GM12878 (cell line): Measurements from ENCODE around the gene POLR2L. TPM values are rescaled to one million over a fixed set of nuclear protein-coding genes. Genes with fewer than 3 reads are reported as not detected.

Experiments
- ATAC-seq: fragments of 200-7000 bp; cut with Tn5 transposase; 3 replicates; pipeline ENCODE4 v1.9.1; 2020; ENCODE audit warnings: mild to moderate bottlenecking, moderate library complexity
- BruUV-seq: library from RNA; stranded (reverse); fragments of 400-500 nt; replicated peaks from 2 replicates; lab custom pipeline; 2021; lab: Mats Ljungman, UMichigan
- CTCF ChIA-PET: fragments of 300-600 bp; sonication (Branson Sonifier 250); formaldehyde crosslinking; extraction: SDS; loops from one replicate; lab custom pipeline; 2021; ENCODE audit warnings: inconsistent platforms; lab: Yijun Ruan, JAX
- POLR2A ChIA-PET: fragments of 350-600 bp; formaldehyde crosslinking; extraction: SDS; loops from one replicate; lab custom pipeline; 2021; ENCODE audit warnings: inconsistent platforms; lab: Charles Lee
- RAD21 ChIA-PET: fragments of 300-600 bp; sonication (Branson Sonifier 250); formaldehyde crosslinking; loops from one replicate; lab custom pipeline; 2023; ENCODE audit warnings: antibody characterized with exemption; ENCODE audit not compliant: unreplicated experiment; lab: Charles Lee
- SMC1A ChIA-PET: fragments of 300-600 bp; sonication (Branson Sonifier 250); formaldehyde crosslinking; loops from one replicate; lab custom pipeline; 2023; ENCODE audit not compliant: unreplicated experiment, uncharacterized antibody; lab: Charles Lee
- DNase-seq: peaks from one replicate; pipeline ENCODE4 v3.0.0-alpha.2; 2011; ENCODE audit warnings: low read depth, low spot score
- FAIRE-seq: peaks from 3 replicates; lab custom pipeline; 2011; peaks lifted over from hg19 to GRCh38; lab: Jason Lieb, UNC
- H2AFZ ChIP-seq: 2 replicates; pipeline ENCODE4 v1.6.0; 2011; ENCODE audit warnings: low read depth, low read length, control low read depth; ENCODE audit not compliant: control insufficient read depth
- H3K27ac ChIP-seq: 2 replicates; pipeline ENCODE4 v1.5.1; 2011; ENCODE audit warnings: control low read depth; ENCODE audit not compliant: control insufficient read depth, insufficient read depth
- H3K27me3 ChIP-seq, 2 experiments: replicated peaks in 1 of 2; 2 replicates each; pipeline versions ENCODE4 v1.6.0 to v1.6.1; 2011; ENCODE audit warnings: low read length in 1 of 2; ENCODE audit not compliant: control insufficient read depth in 2 of 2, insufficient read depth in 2 of 2
- H3K36me3 ChIP-seq, 2 experiments: 2 replicates each; pipeline ENCODE4 v1.5.1; 2011; ENCODE audit warnings: low read length in 1 of 2; ENCODE audit not compliant: control insufficient read depth in 2 of 2, insufficient read depth in 2 of 2
- H3K4me1 ChIP-seq: 2 replicates; pipeline ENCODE4 v1.6.1; 2011; ENCODE audit warnings: mild to moderate bottlenecking, low read length, moderate library complexity, mixed read lengths; ENCODE audit not compliant: control insufficient read depth, insufficient read depth
- H3K4me2 ChIP-seq: 2 replicates; pipeline ENCODE4 v1.6.0; 2011; ENCODE audit warnings: control low read depth; ENCODE audit not compliant: control insufficient read depth, insufficient read depth
- H3K4me3 ChIP-seq: fragments of 200-600 bp; sonication (generic); 2 replicates; pipeline ENCODE4 v1.5.1; 2016
- H3K79me2 ChIP-seq: 2 replicates; pipeline ENCODE4 v1.6.0; 2011; ENCODE audit warnings: low read length; ENCODE audit not compliant: control insufficient read depth, insufficient read depth
- H3K9ac ChIP-seq: 2 replicates; pipeline ENCODE4 v1.8.0; 2011; ENCODE audit warnings: low read length, control low read depth, mixed read lengths; ENCODE audit not compliant: control insufficient read depth, insufficient read depth
- H3K9me3 ChIP-seq: replicated peaks from 3 replicates; pipeline ENCODE4 v1.5.1; 2011; ENCODE audit warnings: mild to moderate bottlenecking, low read length; ENCODE audit not compliant: control insufficient read depth, insufficient read depth
- H4K20me1 ChIP-seq: 2 replicates; pipeline ENCODE4 v1.6.0; 2011; ENCODE audit not compliant: control insufficient read depth, insufficient read depth
- CEBPB ChIP-seq, 2 experiments: fragments of 150-350 bp in 1 of 2; IDR thresholded peaks; 2 replicates each; pipeline ENCODE4 v1.6.1; 2012 to 2014; ENCODE audit warnings: low read depth in 2 of 2, low read length in 2 of 2, borderline replicate concordance in 1 of 2, inconsistent platforms in 1 of 2
- ESRRA ChIP-seq: IDR thresholded peaks from 2 replicates; pipeline ENCODE4 v1.6.1; 2012; ENCODE audit warnings: mild to moderate bottlenecking, low read length, improper control_type of control experiment
- GATAD2B ChIP-seq: fragments of 450-650 bp; conservative IDR thresholded peaks from 2 replicates; pipeline ENCODE4 v1.6.1; 2017; ENCODE audit warnings: low read depth, mild to moderate bottlenecking, moderate library complexity
- HDGF ChIP-seq: fragments of 450-650 bp; IDR thresholded peaks from 2 replicates; pipeline ENCODE4 v1.6.1; 2016; ENCODE audit warnings: antibody characterized with exemption
- KLF5 ChIP-seq: fragments of 450-650 bp; IDR thresholded peaks from 2 replicates; pipeline ENCODE4 v1.6.1; 2014; ENCODE audit warnings: mild to moderate bottlenecking; ENCODE audit not compliant: partially characterized antibody
- PBX3 ChIP-seq: IDR thresholded peaks from 2 replicates; pipeline ENCODE4 v1.6.1; 2011; ENCODE audit warnings: mild to moderate bottlenecking, low read depth, low read length, moderate library complexity; ENCODE audit not compliant: insufficient replicate concordance
- POU2F2 ChIP-seq: IDR thresholded peaks from 3 replicates; pipeline ENCODE4 v1.6.1; 2011; ENCODE audit warnings: low read depth, mild to moderate bottlenecking, low read length, borderline replicate concordance
- RB1 ChIP-seq: fragments of 450-650 bp; formaldehyde crosslinking; IDR thresholded peaks from 2 replicates; pipeline ENCODE4 v1.6.1; 2017; ENCODE audit warnings: mild to moderate bottlenecking, borderline replicate concordance
- SMAD5 ChIP-seq: IDR thresholded peaks from 2 replicates; pipeline ENCODE4 v1.6.1; 2016; ENCODE audit warnings: antibody characterized with exemption, low read depth
- WRNIP1 ChIP-seq: IDR thresholded peaks from 2 replicates; pipeline ENCODE4 v1.6.1; 2011; ENCODE audit warnings: low read depth, low read length, improper control_type of control experiment, borderline replicate concordance
- ZNF217 ChIP-seq: fragments of 450-650 bp; IDR thresholded peaks from 2 replicates; pipeline ENCODE4 v1.6.1; 2017; ENCODE audit warnings: antibody characterized with exemption, mild to moderate bottlenecking
- ZNF592 ChIP-seq: fragments of 450-650 bp; IDR thresholded peaks from 2 replicates; pipeline ENCODE4 v1.6.1; 2017; ENCODE audit warnings: mild to moderate bottlenecking, moderate library complexity
- WGBS: methylation state at CpG from one replicate; pipeline ENCODE4 v1.1.6; 2016; ENCODE audit warnings: low lambda C conversion rate; ENCODE audit not compliant: insufficient replicate concordance, insufficient coverage; ENCODE audit errors: missing lambda C conversion rate; 5-methylcytosine and 5-hydroxymethylcytosine counted together
- in situ Hi-C: fragments of 300-500 bp; cut with MboI; formaldehyde crosslinking; loops from 9 replicates; pipeline ENCODE4 v1.14.3; 2018; ENCODE audit warnings: mixed read lengths
- intact Hi-C: fragments of 100-400 bp; cut with micrococcal nuclease; formaldehyde crosslinking; loops from one replicate; pipeline ENCODE4 v1.14.2; 2022; ENCODE audit not compliant: unreplicated experiment
- polyA plus RNA-seq, 11 experiments: library from polyadenylated mRNA; depleted of rRNA in 4 of 11; unstranded in 6 of 11; stranded (reverse) in 5 of 11; fragments of >200 nt; fragmentation: Nextera tagmentation in 4 of 11; fragmentation: Illumina TruSeq in 1 of 11; extraction: Ambion mirVana in 4 of 11; extraction: Trizol in 1 of 11; gene quantifications; 1 replicate in 1 of 11; 2 replicates in 10 of 11; pipeline versions ENCODE4 v1.2.1 to v1.2.3, GENCODE V29; 2011 to 2016; ENCODE audit warnings: inconsistent platforms in 2 of 11, missing spikeins in 2 of 11, low read depth in 1 of 11
- total RNA-seq, 4 experiments: library from RNA; depleted of rRNA in 3 of 4; stranded (reverse); fragments of >200 nt in 3 of 4; fragmentation: Illumina TruSeq in 1 of 4; extraction: Trizol in 1 of 4; gene quantifications; 2 replicates each; pipeline versions ENCODE4 v1.2.1 to v1.2.3, GENCODE V29; 2013 to 2021

The POLR2L gene
- total and polyA plus RNA-seq, 10 of the 15 experiments (the other 5 are each of a cell fraction or from before 2014, with no cell fraction given): 23.1 to 497 (median 125) TPM

GRCh38 chr11:820655-821511, 21.4 kb downstream of the POLR2L start:
- FAIRE-seq (no peak), DNase-seq (no peak), ATAC-seq (no peak)
- no peak for TF ChIP-seq WRNIP1
- TF ChIP-seq POU2F2: no peak
- no peak for TF ChIP-seq PBX3
- no peak for TF ChIP-seq GATAD2B
- no peak for TF ChIP-seq CEBPB (IDR thresholded peaks at IDR 0.05; ENCODE audit: borderline replicate concordance in 1 of 2, low read depth in 2 of 2, low read length in 2 of 2)
- no peak for TF ChIP-seq ZNF217
- no peak for TF ChIP-seq HDGF
- no peak for TF ChIP-seq ESRRA
- no peak for TF ChIP-seq KLF5
- TF ChIP-seq ZNF592: no peak
- no peak for TF ChIP-seq SMAD5
- no peak for TF ChIP-seq RB1
- peak overlapping the region; percentile 82 for H3K9ac ChIP-seq
- H3K4me2 ChIP-seq: peak overlapping the region; percentile 90
- intact Hi-C loops: no loop called here
- no TSS peak for BruUV-seq
- H3K27ac ChIP-seq: 0 out of 2 replicates have a peak overlapping the region, but pooled peaks have one; percentile 73
- H3K36me3 ChIP-seq: peaks cover 0 to 2% of the 10 kb centered on the region in 2 experiments; a peak in 3 of 4 replicates
- H3K79me2 ChIP-seq: peaks cover 5% of the 10 kb centered on the region
- H3K4me1 ChIP-seq: no peaks in the 10 kb centered on the region; the same call in 1 of the 2 replicates
- in situ Hi-C loops: loop anchor here (25.0 kb wide), 1 partner anchor 1566 kb away; the partner anchor contains the start of gene CD81
- no peak overlapping the region for H2AFZ ChIP-seq
- RAD21 ChIA-PET: interaction anchor here (1.9 kb wide), 1 partner anchor 12 kb away, joined by 13 read pairs; the partner anchor contains the start of gene RPLP2
- H3K9me3 ChIP-seq: no peaks in the 10 kb centered on the region
- CTCF ChIA-PET: no interaction called here
- SMC1A ChIA-PET: interaction anchor here (1.9 kb wide), 1 partner anchor 22 kb away, joined by 5 read pairs; the partner anchor contains the start of genes POLR2L and TSPAN4
- peak overlapping the region; percentile 82 for H3K4me3 ChIP-seq
- no peaks in the 10 kb centered on the region for H3K27me3 ChIP-seq
- no peaks in the 10 kb centered on the region; the same call in 1 of the 2 replicates for H4K20me1 ChIP-seq
- WGBS: 63% methylated on average over 11 of the region's 11 CpGs
- POLR2A ChIA-PET: interaction anchor here (1.8 to 4.3 kb wide), 5 partner anchors 8 to 23 kb away, joined by 9 to 33 read pairs (median 18); partner anchors contain the start of genes CRACR2B, PIDD1, RPLP2 and TSPAN4
